Gastrocnemius medialis (tissue), 4 donors: ENCODE results near the gene SLC3A2. TPM values are rescaled to one million over a fixed set of nuclear protein-coding genes. Genes with fewer than 3 reads are reported as not detected.
"Not testable (repeated sequence)": the region's sequence is repeated elsewhere in the genome, so short reads cannot be mapped to it uniquely, and the experiment has no call there.

Experiments
- ATAC-seq, 2 donors: fragments of 150-250 bp; one replicate each; pipeline ENCODE4 v1.9.1; 2016
- DNase-seq, 2 donors: peaks; one replicate each; pipeline ENCODE4 v3.0.0-alpha.2; 2019
- H3K27ac ChIP-seq, 4 donors: fragments of 200-600 bp; sonication (generic); 1 replicate in 1 of 4; 2 replicates in 3 of 4; pipeline ENCODE4 v1.5.1; 2016 to 2018; ENCODE audit warnings: mild to moderate bottlenecking in 2 of 4, moderate library complexity in 1 of 4
- H3K27me3 ChIP-seq, 3 donors: fragments of 200-600 bp; sonication (generic) in 2 of 3; 1 replicate in 1 of 3; 2 replicates in 2 of 3; pipeline versions ENCODE4 v1.5.1 to v1.6.0; 2016 to 2019; ENCODE audit warnings: mild to moderate bottlenecking in 1 of 3, moderate library complexity in 1 of 3
- H3K36me3 ChIP-seq, 2 donors: fragments of 200-600 bp; sonication (generic) in 1 of 2; one replicate each; pipeline ENCODE4 v1.5.1; 2017 to 2018
- H3K4me1 ChIP-seq, 2 donors: fragments of 200-600 bp; sonication (generic) in 1 of 2; one replicate each; pipeline ENCODE4 v1.5.1; 2016 to 2017; ENCODE audit warnings: mild to moderate bottlenecking in 2 of 2
- H3K4me3 ChIP-seq, 4 donors: fragments of 200-600 bp; sonication (generic) in 3 of 4; 1 replicate in 1 of 4; 2 replicates in 3 of 4; pipeline ENCODE4 v1.5.1; 2016 to 2019; ENCODE audit warnings: mild to moderate bottlenecking in 2 of 4
- H3K9me3 ChIP-seq, 3 donors: fragments of 200-600 bp; sonication (generic) in 2 of 3; 1 replicate in 1 of 3; 2 replicates in 2 of 3; pipeline ENCODE4 v1.5.1; 2016 to 2019
- CTCF ChIP-seq, 5 experiments: fragments of 450-650 bp in 3 of 5; fragments of 200-600 bp in 2 of 5; sonication (generic) in 2 of 5; IDR thresholded peaks in 4 of 5; conservative IDR thresholded peaks in 1 of 5; 1 replicate in 4 of 5; 2 replicates in 1 of 5; pipeline ENCODE4 v1.5.1; 2016 to 2019; ENCODE audit warnings: antibody characterized with exemption in 5 of 5, mild to moderate bottlenecking in 3 of 5, moderate library complexity in 3 of 5
- POLR2A ChIP-seq, 2 donors: fragments of 450-650 bp; IDR thresholded peaks; one replicate each; pipeline ENCODE4 v1.6.1; 2017; ENCODE audit warnings: antibody characterized with exemption in 2 of 2, mild to moderate bottlenecking in 2 of 2, moderate library complexity in 2 of 2
- in situ Hi-C, 4 donors: fragments of 200-750 bp; cut with MboI; loops; one replicate each; pipeline versions ENCODE4 v1.15.0 to v1.8.0; 2017; ENCODE audit warnings: low sequenced_read_pairs in 4 of 4
- intact Hi-C: fragments of 100-400 bp; cut with DNase I; formaldehyde crosslinking; loops from one replicate; pipeline ENCODE4 v1.15.1; 2023; ENCODE audit warnings: low total_unique reads
- total RNA-seq, 4 donors: library from RNA; depleted of rRNA; stranded (reverse); fragments of >200 nt; gene quantifications; one replicate each; pipeline versions ENCODE4 v1.1.0 to v1.2.3, GENCODE V29; 2016

The SLC3A2 gene
- total RNA-seq, 4 donors from 2014 or later = 158 to 278 (median 189) TPM

DNA sequence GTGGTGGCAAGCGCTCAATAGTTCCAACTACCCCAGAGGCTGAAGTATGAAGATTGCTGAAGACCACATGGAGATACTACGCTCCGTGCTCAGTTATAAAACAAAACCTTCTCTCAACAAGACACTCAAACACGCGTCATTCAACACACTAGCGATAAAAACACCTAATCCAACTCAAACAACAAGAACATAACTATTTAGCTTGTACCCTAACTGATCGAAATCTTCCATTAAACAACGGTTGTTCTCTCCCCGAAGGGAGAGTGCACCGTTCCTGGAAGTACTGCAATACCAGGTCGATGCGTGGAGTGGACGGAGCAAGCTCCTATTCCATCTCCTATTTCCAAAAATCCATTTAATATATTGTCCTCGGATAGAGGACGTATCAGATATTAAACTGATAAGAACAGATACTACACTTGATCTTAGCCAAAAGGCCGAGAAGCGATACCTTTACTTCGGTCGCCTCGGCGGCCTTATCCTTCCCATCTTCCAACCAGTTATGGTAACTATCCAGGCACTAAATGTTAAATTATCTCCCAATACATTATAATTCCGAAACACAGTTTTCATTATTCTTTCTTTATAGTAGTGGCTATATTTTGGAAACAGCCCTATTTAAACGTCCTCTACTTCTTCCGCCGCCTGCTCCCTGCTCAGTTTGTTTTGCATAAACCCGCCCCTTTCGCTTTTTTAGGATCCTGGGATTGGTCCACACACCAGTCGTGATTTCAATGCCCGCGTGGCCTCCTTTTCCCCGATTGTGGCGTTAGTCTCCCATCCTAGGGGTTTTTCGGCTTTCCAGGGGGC is 39.1 kb upstream of the SLC3A2 start:
- peak; percentile 85 to 91 for DNase-seq
- intact Hi-C loops (loop anchor here (1.0 to 5.0 kb wide), 5 partner anchors 14 to 294 kb away; partner anchors contain the start of genes AHNAK, BSCL2, GNG3 and NXF1), in situ Hi-C loops (no loop called here)

DNA sequence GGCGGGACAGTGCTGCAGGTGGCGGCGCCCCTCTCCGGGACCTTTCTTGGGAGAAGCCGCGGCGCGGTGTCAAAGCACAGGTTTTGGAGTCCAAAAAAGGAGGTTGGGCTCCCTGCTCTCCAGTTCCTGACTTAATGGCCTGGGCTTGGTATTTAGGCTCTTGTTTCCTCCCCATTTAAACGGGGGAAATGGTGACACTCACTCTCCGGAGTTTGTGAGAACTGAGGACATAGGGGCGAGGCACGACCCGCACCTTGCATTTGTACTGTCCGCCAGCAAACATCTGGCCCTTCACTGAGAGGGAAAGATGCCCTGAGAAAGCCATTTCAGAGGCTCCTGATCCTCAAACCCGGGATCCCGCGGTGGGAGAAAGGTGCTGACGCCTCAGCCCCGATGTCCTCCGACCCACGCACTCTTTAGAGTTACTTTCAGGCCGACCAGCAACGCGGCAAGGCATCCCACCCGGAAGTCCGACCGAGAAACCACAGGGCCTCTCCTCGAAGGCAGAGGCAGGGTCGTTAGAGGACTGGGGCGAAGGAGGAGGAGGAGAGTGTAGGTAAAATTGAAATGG is 38.4 kb upstream of the SLC3A2 start:
- H3K4me3 ChIP-seq = peak overlapping the region; percentile 60 to 100 (median 72)
- ATAC-seq (peak; percentile 4 to 9), DNase-seq (no peak)
- no peak for TF ChIP-seq POLR2A (IDR thresholded peaks at IDR 0.05)
- TF ChIP-seq CTCF (IDR thresholded peaks at IDR 0.05 in 4 of 5, conservative IDR thresholded peaks at IDR 0.05 in 1 of 5) = no peak
- intact Hi-C loops = loop anchor here (1.0 to 5.0 kb wide), 4 partner anchors 13 to 295 kb away; partner anchors contain the start of genes AHNAK, BSCL2 and GNG3
- H3K27ac ChIP-seq = peak overlapping the region; percentile 97 to 99 (median 98)
- no peaks in the 10 kb centered on the region for H3K9me3 ChIP-seq
- no peaks in the 10 kb centered on the region for H3K36me3 ChIP-seq
- no peaks in the 10 kb centered on the region for H3K27me3 ChIP-seq
- peaks cover 20% of the 10 kb centered on the region in 2 donors for H3K4me1 ChIP-seq
- in situ Hi-C loops = no loop called here

More for the DNA sequence above, 39.1 kb upstream of the SLC3A2 start:
- Histone ChIP-seq H3K9me3 (no peaks in the 10 kb centered on the region), H3K36me3 (peaks cover 0 to 1% of the 10 kb centered on the region in 2 donors), H3K4me3 (peak overlapping the region; percentile 82 to 100 (median 96)), H3K4me1 (peaks cover 20% of the 10 kb centered on the region in 2 donors), H3K27me3 (no peaks in the 10 kb centered on the region), H3K27ac (peak overlapping the region; percentile 97 to 99 (median 98))
- peak; percentile 73 to 76 for ATAC-seq
- peak in 1 of 5 experiments; percentile 5 for TF ChIP-seq CTCF (IDR thresholded peaks at IDR 0.05 in 4 of 5, conservative IDR thresholded peaks at IDR 0.05 in 1 of 5)
- peak; percentile 99 to 100 for TF ChIP-seq POLR2A (IDR thresholded peaks at IDR 0.05)

GRCh38 chr11:62842891-62843290 is 37.8 kb upstream of the SLC3A2 start:
- Histone ChIP-seq H3K4me3 (peak overlapping the region in 1 of 4 donors; percentile 62), H3K4me1 (peaks cover 14 to 17% of the 10 kb centered on the region in 2 donors), H3K27ac (peak overlapping the region; percentile 97 to 99 (median 98))
- H3K27me3 ChIP-seq, H3K36me3 ChIP-seq, DNase-seq, ATAC-seq, H3K9me3 ChIP-seq, in situ Hi-C loops: not testable (repeated sequence)
- intact Hi-C loops = loop anchor here (1.0 to 5.0 kb wide), 4 partner anchors 12 to 296 kb away; partner anchors contain the start of genes AHNAK, BSCL2 and GNG3

DNA sequence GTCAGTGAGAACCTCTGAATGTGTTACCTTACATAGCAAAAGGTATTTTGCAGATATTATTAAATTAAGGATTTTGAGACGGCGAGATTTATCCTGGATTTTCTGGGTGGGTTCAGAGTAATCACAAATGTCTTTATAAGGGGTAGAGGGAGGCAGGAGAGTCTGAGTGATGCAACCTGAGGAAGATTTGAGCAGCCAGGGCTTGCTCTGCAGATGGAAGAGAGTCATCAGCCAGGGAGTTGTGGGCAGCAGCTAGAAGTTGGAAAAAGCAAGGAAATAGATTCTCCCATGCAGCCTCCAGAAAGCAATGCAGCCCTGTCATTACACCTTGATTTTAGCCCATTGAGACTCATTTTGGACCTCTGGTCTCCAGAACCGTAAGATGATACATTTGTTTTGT is 37.2 kb upstream of the SLC3A2 start:
- no peaks in the 10 kb centered on the region for H3K27me3 ChIP-seq
- DNase-seq = no peak
- no peaks in the 10 kb centered on the region for H3K9me3 ChIP-seq
- in situ Hi-C loops (no loop called here), intact Hi-C loops (loop anchor here (5.0 kb wide), 2 partner anchors 136 to 296 kb away; partner anchors contain the start of genes AHNAK, BSCL2 and GNG3)
- no peak for TF ChIP-seq POLR2A (IDR thresholded peaks at IDR 0.05)
- no peak for TF ChIP-seq CTCF (IDR thresholded peaks at IDR 0.05 in 4 of 5, conservative IDR thresholded peaks at IDR 0.05 in 1 of 5)
- H3K4me3 ChIP-seq = no peak overlapping the region
- H3K27ac ChIP-seq = no peak overlapping the region
- peaks cover 8 to 12% of the 10 kb centered on the region in 2 donors for H3K4me1 ChIP-seq
- no peaks in the 10 kb centered on the region for H3K36me3 ChIP-seq
- no peak for ATAC-seq

GRCh38 chr11:62844154-62844553 is 36.5 kb upstream of the SLC3A2 start:
- Histone ChIP-seq H3K4me1 (peaks cover 5 to 7% of the 10 kb centered on the region in 2 donors), H3K9me3 (no peaks in the 10 kb centered on the region), H3K36me3 (no peaks in the 10 kb centered on the region), H3K27ac (no peak overlapping the region), H3K27me3 (no peaks in the 10 kb centered on the region), H3K4me3 (no peak overlapping the region)
- ATAC-seq (no peak), DNase-seq (no peak)
- in situ Hi-C loops = no loop called here
- intact Hi-C loops = loop anchor here (5.0 kb wide), 2 partner anchors 137 to 297 kb away; partner anchors contain the start of genes AHNAK, BSCL2 and GNG3
- no peak for TF ChIP-seq CTCF (IDR thresholded peaks at IDR 0.05 in 4 of 5, conservative IDR thresholded peaks at IDR 0.05 in 1 of 5)
- TF ChIP-seq POLR2A (IDR thresholded peaks at IDR 0.05) = no peak
